Stimulated activated CD4-positive, alpha-beta T cell treated with anti-CD3 and anti-CD28 coated beads, Interleukin-2, amount 100 ng/mL, for 24 hours (primary cell): ENCODE data around the gene CD52.
A peak's percentile ranks its signal among the peaks of the same experiment; 100 is the strongest.

Experiments
- DNase-seq, 2 donors: peaks; one replicate each; pipeline ENCODE4 v3.0.0-alpha.2; 2020

The CD52 gene

GRCh38 chr1:26317612-26318337, at the start of gene CD52:
CD52 (plus strand) TSS chr1:26317958; CDS start chr1:26318018, 60 bp downstream.
- DNase-seq = peak; percentile 62 to 75

- DNase-seq = no peak
Observed at GRCh38 chr1:26268290-26269197, 49.2 kb upstream of the CD52 start.

- DNase-seq = no peak
Observed at GRCh38 chr1:26269198-26269550, 48.6 kb upstream of the CD52 start.

- DNase-seq = peak in 1 of 2 donors; percentile 20
Observed at GRCh38 chr1:26274801-26275425, 42.8 kb upstream of the CD52 start.

- peak; percentile 82 to 85 for DNase-seq
Observed at GRCh38 chr1:26275580-26276431, 42.0 kb upstream of the CD52 start.

GRCh38 chr1:26276432-26276838, 41.3 kb upstream of the CD52 start:
- DNase-seq = no peak

- no peak for DNase-seq
Observed at GRCh38 chr1:26277261-26277661, 40.5 kb upstream of the CD52 start.

GRCh38 chr1:26277719-26278118, 40.0 kb upstream of the CD52 start:
- no peak for DNase-seq

- DNase-seq = peak in 1 of 2 donors; percentile 29
Observed at GRCh38 chr1:26278303-26278702, 39.5 kb upstream of the CD52 start.

GRCh38 chr1:26278724-26279455, 38.9 kb upstream of the CD52 start:
- peak; percentile 57 to 61 for DNase-seq

GRCh38 chr1:26279456-26280332, 38.1 kb upstream of the CD52 start, which contains the start of gene SH3BGRL3:
SH3BGRL3 (plus strand) TSS chr1:26280086; CDS start chr1:26280156, 70 bp downstream.
- DNase-seq = peak; percentile 84 to 88

- peak in 1 of 2 donors; percentile 52 for DNase-seq
Observed at GRCh38 chr1:26280333-26281042, 37.3 kb upstream of the CD52 start.

- DNase-seq = peak in 1 of 2 donors; percentile 18
Observed at GRCh38 chr1:26281091-26281958, 36.4 kb upstream of the CD52 start.

- DNase-seq = no peak
Observed at GRCh38 chr1:26281971-26282370, 35.8 kb upstream of the CD52 start.

GRCh38 chr1:26282401-26282918, 35.3 kb upstream of the CD52 start:
- DNase-seq = no peak

GRCh38 chr1:26283279-26283853, 34.4 kb upstream of the CD52 start:
- no peak for DNase-seq

GRCh38 chr1:26283871-26284596, 33.7 kb upstream of the CD52 start:
- DNase-seq = peak in 1 of 2 donors; percentile 18
